Naive thymus-derived CD8-positive, alpha-beta T cell (primary cell): ENCODE results near the gene IRF5. TPM values are rescaled to one million over a fixed set of nuclear protein-coding genes. Genes with fewer than 3 reads are reported as not detected.
"Not testable (repeated sequence)": the region's sequence is repeated elsewhere in the genome, so short reads cannot be mapped to it uniquely, and the experiment has no call there.

Source experiments
- ATAC-seq, 2 donors: fragments of 150-1000 bp; cut with Tn5 transposase in 1 of 2; sonication (Bioruptor Pico), chemical (Tn5 transposase) in 1 of 2; 1 replicate in 1 of 2; 2 replicates in 1 of 2; pipeline ENCODE4 v1.10.0; 2021; ENCODE audit warnings: mild to moderate bottlenecking in 2 of 2, moderate library complexity in 2 of 2
- POLR2A ChIA-PET: fragments of 350-600 bp; sonication (Branson Sonifier 250); formaldehyde crosslinking; loops from one replicate; lab custom pipeline; 2021; ENCODE audit warnings: antibody characterized with exemption; lab: Charles Lee
- DNase-seq, 10 donors: peaks; one replicate each; pipeline versions ENCODE4 v3.0.0 to v3.0.0-alpha.2; 2020 to 2022
- H3K27ac Mint-ChIP-seq, 10 donors: one replicate each; pipeline ENCODE4 v1.8.0; 2020 to 2022; ENCODE audit warnings: mild to moderate bottlenecking in 10 of 10, mixed read lengths in 10 of 10, moderate library complexity in 4 of 10, inconsistent platforms in 1 of 10
- H3K27me3 Mint-ChIP-seq, 5 donors: one replicate each; pipeline ENCODE4 v1.8.0; 2021 to 2022; ENCODE audit warnings: mixed read lengths in 5 of 5
- H3K36me3 Mint-ChIP-seq, 3 donors: one replicate each; pipeline ENCODE4 v1.8.0; 2020 to 2022; ENCODE audit warnings: mixed read lengths in 3 of 3, mild to moderate bottlenecking in 2 of 3, inconsistent platforms in 1 of 3
- H3K4me1 Mint-ChIP-seq, 4 donors: one replicate each; pipeline ENCODE4 v1.8.0; 2021 to 2022; ENCODE audit warnings: mixed read lengths in 4 of 4
- H3K4me3 Mint-ChIP-seq, 10 donors: one replicate each; pipeline ENCODE4 v1.8.0; 2020 to 2022; ENCODE audit warnings: mild to moderate bottlenecking in 10 of 10, mixed read lengths in 10 of 10, moderate library complexity in 6 of 10, inconsistent platforms in 1 of 10
- H3K9me3 Mint-ChIP-seq, 9 donors: one replicate each; pipeline ENCODE4 v1.8.0; 2020 to 2022; ENCODE audit warnings: mixed read lengths in 9 of 9, mild to moderate bottlenecking in 3 of 9, inconsistent platforms in 1 of 9, moderate library complexity in 1 of 9
- polyA plus RNA-seq, 3 donors: library from polyadenylated mRNA; unstranded; fragments of 300-500 nt; fragmentation: Illumina TruSeq; gene quantifications; one replicate each; pipeline ENCODE4 v1.2.3, GENCODE V29; 2021
- total RNA-seq, 8 experiments: library from RNA in 2 of 8; stranded (reverse) in 2 of 8; gene quantifications; one replicate each; pipeline ENCODE4 v1.2.3 and lab custom pipeline; 2021 to 2026

The IRF5 gene
- total and polyA plus RNA-seq, 5 experiments from 2014 or later, result 0.20 to 3.0 (median 0.42) TPM

GRCh38 chr7:128982105-128982504 lies 44.4 kb downstream of the IRF5 start:
- no peak overlapping the region for H3K4me3 Mint-ChIP-seq
- no peaks in the 10 kb centered on the region for H3K27me3 Mint-ChIP-seq
- no peaks in the 10 kb centered on the region for H3K9me3 Mint-ChIP-seq
- DNase-seq, result no peak
- H3K27ac Mint-ChIP-seq, result peak overlapping the region in 2 of 10 donors; percentile 17
- POLR2A ChIA-PET, result interaction anchor here (0.7 kb wide), 1 partner anchor 109 kb away, joined by 3 read pairs; no protein-coding TSS in a partner anchor
- ATAC-seq, result no peak
- no peaks in the 10 kb centered on the region for H3K4me1 Mint-ChIP-seq
- peaks cover 5 to 94% (median 35%) of the 10 kb centered on the region in 3 donors for H3K36me3 Mint-ChIP-seq

- Mint-ChIP-seq H3K9me3 (no peaks in the 10 kb centered on the region), H3K27me3 (no peaks in the 10 kb centered on the region), H3K36me3 (peaks cover 5 to 91% (median 21%) of the 10 kb centered on the region in 3 donors), H3K27ac (peak overlapping the region in 1 of 10 donors; percentile 58), H3K4me3 (no peak overlapping the region), H3K4me1 (no peaks in the 10 kb centered on the region)
- ATAC-seq, result no peak
- POLR2A ChIA-PET, result no interaction called here
- DNase-seq, result no peak
Measured at GRCh38 chr7:128985660-128986059, 47.9 kb downstream of the IRF5 start.

GRCh38 chr7:128986609-128987008 lies 48.9 kb downstream of the IRF5 start:
- H3K9me3 Mint-ChIP-seq, result no peaks in the 10 kb centered on the region
- DNase-seq (no peak), ATAC-seq (no peak)
- POLR2A ChIA-PET, result no interaction called here
- peak overlapping the region in 2 of 10 donors; percentile 31 to 32 for H3K27ac Mint-ChIP-seq
- peaks cover 5 to 91% (median 24%) of the 10 kb centered on the region in 3 donors for H3K36me3 Mint-ChIP-seq
- H3K27me3 Mint-ChIP-seq, result no peaks in the 10 kb centered on the region
- no peaks in the 10 kb centered on the region for H3K4me1 Mint-ChIP-seq
- no peak overlapping the region for H3K4me3 Mint-ChIP-seq

- H3K4me3 Mint-ChIP-seq, result no peak overlapping the region
- peaks cover 5 to 87% (median 13%) of the 10 kb centered on the region in 3 donors for H3K36me3 Mint-ChIP-seq
- no peaks in the 10 kb centered on the region for H3K4me1 Mint-ChIP-seq
- ATAC-seq (no peak), DNase-seq (no peak)
- no peaks in the 10 kb centered on the region for H3K9me3 Mint-ChIP-seq
- no peaks in the 10 kb centered on the region for H3K27me3 Mint-ChIP-seq
- POLR2A ChIA-PET, result no interaction called here
- H3K27ac Mint-ChIP-seq, result peak overlapping the region in 2 of 10 donors; percentile 3 to 22
Measured at GRCh38 chr7:128988372-128988771, 50.6 kb downstream of the IRF5 start.

DNA sequence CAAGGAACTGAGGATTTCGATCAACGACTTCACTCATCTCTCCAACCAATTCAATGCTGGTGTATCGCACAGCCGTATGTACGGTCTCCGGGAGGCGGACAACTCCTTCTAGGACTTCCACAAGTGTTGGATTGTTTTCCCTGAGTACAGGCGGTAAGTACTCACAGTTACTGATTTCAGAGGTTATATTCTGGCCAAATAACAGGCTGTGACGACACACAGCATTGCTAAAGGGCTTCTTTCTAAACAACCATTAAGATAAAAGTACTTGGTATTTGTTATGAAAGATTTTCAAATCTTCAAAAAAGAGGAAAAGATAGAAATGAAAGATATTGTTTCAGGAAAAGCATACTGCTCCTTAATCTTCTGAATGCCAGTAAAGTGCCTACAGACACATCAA lies 52.2 kb downstream of the IRF5 start:
- peaks cover 5 to 86% (median 15%) of the 10 kb centered on the region in 3 donors for H3K36me3 Mint-ChIP-seq
- POLR2A ChIA-PET, result no interaction called here
- no peak for ATAC-seq
- H3K27ac Mint-ChIP-seq, result no peak overlapping the region
- no peaks in the 10 kb centered on the region for H3K9me3 Mint-ChIP-seq
- DNase-seq, result no peak
- no peak overlapping the region for H3K4me3 Mint-ChIP-seq
- H3K27me3 Mint-ChIP-seq, result no peaks in the 10 kb centered on the region
- no peaks in the 10 kb centered on the region for H3K4me1 Mint-ChIP-seq

DNA sequence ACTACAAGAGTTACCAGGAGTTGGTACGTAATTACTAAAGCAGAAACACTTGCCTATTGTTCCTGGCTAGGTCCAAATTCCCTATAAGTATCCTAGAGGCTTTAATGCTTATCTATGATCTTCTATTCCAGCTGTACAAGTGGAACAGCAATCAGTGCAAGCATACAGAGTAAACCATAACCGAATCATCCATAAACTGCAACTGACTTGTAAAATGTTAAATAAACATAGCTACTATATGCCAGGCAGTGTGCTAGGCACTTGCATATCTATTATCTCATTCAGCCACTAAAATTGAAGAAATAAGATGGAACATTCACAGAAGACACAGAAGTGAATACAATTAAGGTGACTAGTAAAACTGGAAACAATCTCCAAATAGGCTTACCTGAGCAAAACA lies 55.7 kb downstream of the IRF5 start:
- Mint-ChIP-seq H3K4me3 (no peak overlapping the region), H3K36me3 (peaks cover 0 to 77% (median 11%) of the 10 kb centered on the region in 3 donors)
- DNase-seq, result no peak

GRCh38 chr7:128994560-128994959 lies 56.8 kb downstream of the IRF5 start:
- POLR2A ChIA-PET, result interaction anchor here (0.5 kb wide), 1 partner anchor 328 kb away, joined by 3 read pairs; no protein-coding TSS in a partner anchor
- not testable (repeated sequence) for H3K27ac Mint-ChIP-seq, ATAC-seq, H3K4me1 Mint-ChIP-seq, DNase-seq, H3K4me3 Mint-ChIP-seq, H3K27me3 Mint-ChIP-seq, H3K9me3 Mint-ChIP-seq
- H3K36me3 Mint-ChIP-seq, result peaks cover 0 to 77% (median 13%) of the 10 kb centered on the region in 3 donors

More for the DNA sequence above, 55.7 kb downstream of the IRF5 start:
- Mint-ChIP-seq H3K4me1 (no peaks in the 10 kb centered on the region), H3K27me3 (no peaks in the 10 kb centered on the region), H3K27ac (peak overlapping the region in 1 of 10 donors; percentile 5), H3K9me3 (no peaks in the 10 kb centered on the region)
- ATAC-seq, result no peak
- POLR2A ChIA-PET, result no interaction called here

GRCh38 chr7:128997181-128997580 lies 59.5 kb downstream of the IRF5 start:
- POLR2A ChIA-PET, result no interaction called here
- ATAC-seq (no peak), DNase-seq (no peak)
- peak overlapping the region in 1 of 10 donors; percentile 18 for H3K27ac Mint-ChIP-seq
- H3K4me3 Mint-ChIP-seq, result no peak overlapping the region
- H3K9me3 Mint-ChIP-seq, result no peaks in the 10 kb centered on the region
- peaks cover 0 to 1% (median 0%) of the 10 kb centered on the region in 4 donors for H3K4me1 Mint-ChIP-seq
- no peaks in the 10 kb centered on the region for H3K27me3 Mint-ChIP-seq
- H3K36me3 Mint-ChIP-seq, result peaks cover 0 to 76% (median 13%) of the 10 kb centered on the region in 3 donors

Other genes with a start within 250 kb of the IRF5 start
- 10 to 100 TPM; 17.0 to 17.4 TPM for gene CALU, start 198.6 kb upstream of the IRF5 start, total RNA-seq
- 10 to 100 TPM; 13.6 to 21.5 (median 16.4) TPM for gene CALU, start 198.6 kb upstream of the IRF5 start, polyA plus RNA-seq
- not detected for gene OPN1SW, start 162.1 kb upstream of the IRF5 start, total RNA-seq
- under 1 TPM in 1 of 3 donors, not detected in 2; 0.24 TPM for gene OPN1SW, start 162.1 kb upstream of the IRF5 start, polyA plus RNA-seq
- 10 to 100 TPM; 16.0 to 16.5 TPM for gene CCDC136, start 146.0 kb upstream of the IRF5 start, total RNA-seq
- gene CCDC136, start 146.0 kb upstream of the IRF5 start, polyA plus RNA-seq, result 1 to 10 TPM in 2 of 3 donors, under 1 TPM in 1; 0.43 to 3.4 (median 1.1) TPM
- not detected for gene FLNC, start 107.5 kb upstream of the IRF5 start, total RNA-seq
- gene FLNC, start 107.5 kb upstream of the IRF5 start, polyA plus RNA-seq, result under 1 TPM in 1 of 3 donors, not detected in 2; 0.01 TPM
- 10 to 100 TPM; 65.1 to 69.2 TPM for gene ATP6V1F, start 75.1 kb upstream of the IRF5 start, total RNA-seq
- gene ATP6V1F, start 75.1 kb upstream of the IRF5 start, polyA plus RNA-seq, result 100 to 1,000 TPM; 305 to 319 (median 313) TPM
- gene KCP, start 27.2 kb upstream of the IRF5 start, total RNA-seq, result under 1 TPM; 0.29 to 0.33 TPM
- not detected for gene KCP, start 27.2 kb upstream of the IRF5 start, polyA plus RNA-seq
- 10 to 100 TPM; 39.3 to 40.3 TPM for gene TNPO3, start 117.2 kb downstream of the IRF5 start, total RNA-seq
- 10 to 100 TPM; 30.3 to 36.3 (median 33.8) TPM for gene TNPO3, start 117.2 kb downstream of the IRF5 start, polyA plus RNA-seq
- gene TSPAN33, start 206.8 kb downstream of the IRF5 start, total RNA-seq, result 10 to 100 TPM; 12.4 to 13.3 TPM
- 10 to 100 TPM in 1 of 3 donors, 1 to 10 TPM in 2; 6.0 to 24.3 (median 6.8) TPM for gene TSPAN33, start 206.8 kb downstream of the IRF5 start, polyA plus RNA-seq